Measurements from ENCODE around the gene GALE. TPM values are rescaled to one million over a fixed set of nuclear protein-coding genes. Genes with fewer than 3 reads are reported as not detected.

The GALE gene
- total and polyA plus RNA-seq, 2 of the 4 experiments (the other 2 are of a cell fraction): 31.7 to 39.9 TPM

DNA sequence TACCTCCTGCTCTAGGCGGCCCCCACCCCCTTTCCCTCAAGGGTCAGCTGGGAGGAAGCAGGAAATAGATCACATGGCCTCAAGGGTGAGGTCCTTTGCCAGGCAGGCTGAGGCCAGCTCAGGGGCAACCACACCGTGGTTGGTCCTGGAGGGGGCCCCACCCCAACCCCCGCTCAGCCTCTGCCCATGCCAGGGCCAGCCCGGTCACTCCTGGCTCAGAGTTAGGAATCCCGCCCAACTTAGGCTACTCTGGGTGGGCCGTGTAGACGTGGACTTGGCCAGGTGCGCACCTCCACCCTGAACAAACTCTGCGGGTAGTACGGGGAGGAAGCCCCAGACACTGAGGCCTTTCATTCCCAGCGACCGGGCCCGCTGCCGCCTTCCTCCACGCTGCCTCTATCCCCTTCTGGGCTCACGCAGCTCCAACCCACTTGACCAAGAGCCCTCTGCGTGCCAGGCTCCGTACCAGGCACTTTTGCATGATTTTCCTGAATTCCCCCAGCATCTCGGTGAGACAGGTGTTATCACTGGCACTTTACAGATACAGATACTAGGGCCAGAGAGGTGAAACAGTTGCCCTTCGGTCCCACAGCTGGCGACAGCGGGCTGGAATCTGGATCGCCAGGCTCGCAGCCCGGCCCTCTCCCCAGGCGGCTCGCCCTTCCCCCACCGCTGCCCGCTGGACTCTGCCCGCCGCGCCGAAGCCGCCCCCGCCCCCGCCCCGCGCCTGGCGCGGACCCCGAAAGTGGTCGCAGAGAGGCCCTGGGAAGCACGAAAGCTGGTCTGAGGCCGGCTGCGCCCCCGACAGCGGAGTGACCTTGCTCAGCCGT lies 769 bp downstream of the GALE start:
- Histone ChIP-seq H3K9ac (ENCODE audit: low read depth, low read length) (peak overlapping the region; percentile 81), H2AK9ac (replicated peaks; ENCODE audit: low read depth, low read length, poor library complexity) (peak overlapping the region; percentile 98), H3K27me3 (ENCODE audit: control insufficient read depth, insufficient read depth, low read length) (no peaks in the 10 kb centered on the region), H3K4ac (ENCODE audit: low read depth, low read length) (peak overlapping the region; percentile 96), H2AK5ac (ENCODE audit: low read depth, low read length) (peak overlapping the region; percentile 91), H4K20me1 (ENCODE audit: insufficient read depth, low read length) (no peaks in the 10 kb centered on the region), H4K5ac (ENCODE audit: low read depth, low read length) (peak overlapping the region; percentile 38; the same call in 1 of the 2 replicates), H2BK20ac (ENCODE audit: low read depth, low read length) (no peak overlapping the region), H3K27ac (ENCODE audit: insufficient read depth, low read length) (peak overlapping the region; percentile 71), H3K36me3 (ENCODE audit: control insufficient read depth, insufficient read depth, low read length) (peaks cover 22% of the 10 kb centered on the region), H2BK5ac (ENCODE audit: low read depth, low read length, poor library complexity, severe bottlenecking) (peak overlapping the region; percentile 82), H4K91ac (ENCODE audit: insufficient read depth, low read depth, low read length) (peak overlapping the region; percentile 87), H3K79me1 (ENCODE audit: low read depth in 1 of 2, low read length in 2 of 2) (peaks cover 17 to 37% of the 10 kb centered on the region in 2 experiments), H4K8ac (ENCODE audit: low read depth in 2 of 2, low read length in 2 of 2) (peak overlapping the region; percentile 52 to 96), H3K9me1 (ENCODE audit: insufficient read depth, low read length) (peaks cover 6% of the 10 kb centered on the region; the same call in 1 of the 2 replicates), H2BK15ac (ENCODE audit: low read depth, low read length) (peak overlapping the region; percentile 74; the same call in 2 of the 3 replicates), H3K18ac (ENCODE audit: low read depth, low read length) (peak overlapping the region; percentile 39; the same call in 1 of the 2 replicates), H3K14ac (replicated peaks; ENCODE audit: low read depth, low read length) (peak overlapping the region; percentile 98), H3K4me2 (ENCODE audit: low read depth, low read length) (peak overlapping the region; percentile 98), H3K56ac (ENCODE audit: extremely low read depth, insufficient read depth, low read length) (peak overlapping the region; percentile 84; the same call in 1 of the 2 replicates), H3K4me1 (ENCODE audit: control insufficient read depth, insufficient read depth, low read length) (peaks cover 7% of the 10 kb centered on the region; the same call in 1 of the 2 replicates), H3K23ac (ENCODE audit: low read depth, low read length) (peak overlapping the region; percentile 97), H3K4me3 (ENCODE audit: insufficient read depth, low read depth, low read length) (peak overlapping the region; percentile 67), H3K9me3 (ENCODE audit: control insufficient read depth, insufficient read depth, low read length) (no peaks in the 10 kb centered on the region), H2AFZ (replicated peaks; ENCODE audit: low read length, poor library complexity) (peak overlapping the region; percentile 94), H2BK120ac (ENCODE audit: low read depth, low read length) (peak overlapping the region; percentile 45)
- in situ Hi-C loops (cut with MboI; ENCODE audit: low sequenced_read_pairs): no loop called here
- no peak for TF ChIP-seq BHLHE40 (IDR thresholded peaks at IDR 0.05; ENCODE audit: low read depth, low read length)
- no peak for TF ChIP-seq MXI1 (IDR thresholded peaks at IDR 0.05; ENCODE audit: borderline replicate concordance, low read depth, low read length)
- peak; percentile 43; the same call in 1 of the 2 replicates for TF ChIP-seq MAZ (IDR thresholded peaks at IDR 0.05; ENCODE audit: borderline replicate concordance, low read depth, low read length)
- TF ChIP-seq, protein P1, sequence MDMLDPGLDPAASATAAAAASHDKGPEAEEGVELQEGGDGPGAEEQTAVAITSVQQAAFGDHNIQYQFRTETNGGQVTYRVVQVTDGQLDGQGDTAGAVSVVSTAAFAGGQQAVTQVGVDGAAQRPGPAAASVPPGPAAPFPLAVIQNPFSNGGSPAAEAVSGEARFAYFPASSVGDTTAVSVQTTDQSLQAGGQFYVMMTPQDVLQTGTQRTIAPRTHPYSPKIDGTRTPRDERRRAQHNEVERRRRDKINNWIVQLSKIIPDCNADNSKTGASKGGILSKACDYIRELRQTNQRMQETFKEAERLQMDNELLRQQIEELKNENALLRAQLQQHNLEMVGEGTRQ (IDR thresholded peaks at IDR 0.05; ENCODE audit: low read depth, low read length): peak; percentile 81
- no peak for TF ChIP-seq SMC3 (IDR thresholded peaks at IDR 0.05; ENCODE audit: low read depth, low read length)
- ATAC-seq (ENCODE audit: low read depth) (peak; percentile 48), DNase-seq (peak; percentile 56)
- WGBS, 2 experiments (ENCODE audit: extremely low coverage in 2 of 2, insufficient read length in 1 of 2): 12% methylated on average over 11 of the region's 48 CpGs; no CpG with 5 or more reads in 1 of the 2 experiments
- ChIA-PET POLR2A (ENCODE audit: unreplicated experiment) (interaction anchor here (0.5 kb wide), 1 partner anchor 20 kb away, joined by 3 read pairs; no protein-coding TSS in a partner anchor), CTCF (interaction anchor here (0.6 kb wide), 2 partner anchors 10 to 117 kb away, joined by 3 to 4 read pairs; no protein-coding TSS in a partner anchor)
- no TSS peak for BruUV-seq (replicated peaks)
- dilution Hi-C loops (cut with HindIII; ENCODE audit: low sequenced_read_pairs, unreplicated experiment): no loop called here
- intact Hi-C loops (cut with micrococcal nuclease): no loop called here

Data from IMR-90 (cell line).